ENCODE data around the gene HBG1.

- TF ChIP-seq CTCF (IDR thresholded peaks at IDR 0.05), result no peak
- TF ChIP-seq POLR2A (IDR thresholded peaks at IDR 0.05), result no peak
- TF ChIP-seq EP300 (IDR thresholded peaks at IDR 0.05), result no peak
Measured at GRCh38 chr11:5210376-5210885, 39.2 kb downstream of the HBG1 start.
